ENCODE results near the gene ACTL7A. TPM values are rescaled to one million over a fixed set of nuclear protein-coding genes. Genes with fewer than 3 reads are reported as not detected.

Gene ACTL7A
- total and polyA plus RNA-seq, 4 donors, result 0.10 TPM; not detected in 3

- H3K4me3 ChIP-seq (ENCODE audit: low read depth in 1 of 3, low read length in 3 of 3), result no peak overlapping the region
- no peaks in the 10 kb centered on the region for H3K9me3 ChIP-seq (ENCODE audit: control insufficient read depth in 4 of 4, low read length in 3 of 4)
- H3K9ac ChIP-seq (ENCODE audit: low read depth in 1 of 2, low read length in 2 of 2), result no peak overlapping the region
- 86% methylated on average over 2 of the region's 2 CpGs for WGBS
- no peaks in the 10 kb centered on the region for H3K27me3 ChIP-seq (ENCODE audit: control insufficient read depth in 4 of 4, insufficient read depth in 4 of 4, low read length in 3 of 4)
- no peak for DNase-seq (ENCODE audit: low spot score)
- H3K27ac ChIP-seq (ENCODE audit: low read depth in 1 of 2, low read length in 2 of 2), result no peak overlapping the region
- H3K36me3 ChIP-seq (ENCODE audit: control insufficient read depth in 4 of 4, insufficient read depth in 3 of 4, low read depth in 1 of 4, low read length in 3 of 4), result peaks cover 3 to 60% (median 40%) of the 10 kb centered on the region in 4 donors
- TF ChIP-seq EGR1 (IDR thresholded peaks at IDR 0.05; ENCODE audit: low read depth in 2 of 2) (no peak), JUND (IDR thresholded peaks at IDR 0.05) (no peak), FOXA2 (IDR thresholded peaks at IDR 0.05) (no peak), SP1 (IDR thresholded peaks at IDR 0.05) (no peak), REST (IDR thresholded peaks at IDR 0.05) (no peak), TAF1 (conservative IDR thresholded peaks at IDR 0.05) (no peak), FOXA1 (IDR thresholded peaks at IDR 0.05) (no peak), CTCF (IDR thresholded peaks at IDR 0.05; ENCODE audit: low read depth, low read length, missing input control) (no peak), RXRA (IDR thresholded peaks at IDR 0.05) (no peak), GABPA (IDR thresholded peaks at IDR 0.05 in 1 of 2, conservative IDR thresholded peaks at IDR 0.05 in 1 of 2) (no peak), YY1 (IDR thresholded peaks at IDR 0.05) (no peak), HNF4G (IDR thresholded peaks at IDR 0.05) (no peak)
- peaks cover 0 to 7% (median 0%) of the 10 kb centered on the region in 4 donors for H3K4me1 ChIP-seq (ENCODE audit: control insufficient read depth in 4 of 4, insufficient read depth in 4 of 4, low read length in 3 of 4)
These were observed 41.5 kb downstream of the ACTL7A start for GRCh38 chr9:108903420-108904103.

- Histone ChIP-seq H3K4me3 (ENCODE audit: low read depth in 1 of 3, low read length in 3 of 3) (no peak overlapping the region), H3K9me3 (ENCODE audit: control insufficient read depth in 4 of 4, low read length in 3 of 4) (no peaks in the 10 kb centered on the region), H3K36me3 (ENCODE audit: control insufficient read depth in 4 of 4, insufficient read depth in 3 of 4, low read depth in 1 of 4, low read length in 3 of 4) (peaks cover 3 to 65% (median 41%) of the 10 kb centered on the region in 4 donors), H3K27ac (ENCODE audit: low read depth in 1 of 2, low read length in 2 of 2) (no peak overlapping the region), H3K4me1 (ENCODE audit: control insufficient read depth in 4 of 4, insufficient read depth in 4 of 4, low read length in 3 of 4) (peaks cover 0 to 6% (median 0%) of the 10 kb centered on the region in 4 donors), H3K9ac (ENCODE audit: low read depth in 1 of 2, low read length in 2 of 2) (no peak overlapping the region), H3K27me3 (ENCODE audit: control insufficient read depth in 4 of 4, insufficient read depth in 4 of 4, low read length in 3 of 4) (no peaks in the 10 kb centered on the region)
- DNase-seq (ENCODE audit: low spot score), result no peak
- WGBS, result 98% methylated on average over 3 of the region's 3 CpGs
- no peak for TF ChIP-seq GABPA (IDR thresholded peaks at IDR 0.05 in 1 of 2, conservative IDR thresholded peaks at IDR 0.05 in 1 of 2)
- TF ChIP-seq NR2F2 (IDR thresholded peaks at IDR 0.05), result no peak
- no peak for TF ChIP-seq FOXA2 (IDR thresholded peaks at IDR 0.05)
- no peak for TF ChIP-seq MAX (IDR thresholded peaks at IDR 0.05)
- no peak for TF ChIP-seq YY1 (IDR thresholded peaks at IDR 0.05)
- TF ChIP-seq EGR1 (IDR thresholded peaks at IDR 0.05; ENCODE audit: low read depth in 2 of 2), result no peak
- no peak for TF ChIP-seq FOXA1 (IDR thresholded peaks at IDR 0.05)
- no peak for TF ChIP-seq HNF4A (conservative IDR thresholded peaks at IDR 0.05)
- TF ChIP-seq ATF3 (IDR thresholded peaks at IDR 0.05), result no peak
- TF ChIP-seq CTCF (IDR thresholded peaks at IDR 0.05; ENCODE audit: low read depth, low read length, missing input control), result no peak
- TF ChIP-seq RXRA (IDR thresholded peaks at IDR 0.05), result no peak
- no peak for TF ChIP-seq ZBTB33 (IDR thresholded peaks at IDR 0.05)
- no peak for TF ChIP-seq SP1 (IDR thresholded peaks at IDR 0.05)
- no peak for TF ChIP-seq RAD21 (IDR thresholded peaks at IDR 0.05)
- no peak for TF ChIP-seq JUND (IDR thresholded peaks at IDR 0.05)
- TF ChIP-seq HNF4G (IDR thresholded peaks at IDR 0.05), result no peak
- TF ChIP-seq TAF1 (conservative IDR thresholded peaks at IDR 0.05), result no peak
These were observed 42.1 kb downstream of the ACTL7A start for GRCh38 chr9:108904161-108904560.
